ENCODE measurements around the gene HOXA11.

HOXA11 gene

GRCh38 chr7:27139334-27140125 lies 45.5 kb downstream of the HOXA11 start:
- Histone ChIP-seq H3K27me3 (ENCODE audit: control insufficient read depth in 2 of 2, insufficient read depth in 2 of 2, low read length in 2 of 2) (no peaks in the 10 kb centered on the region), H3K9me3 (ENCODE audit: control insufficient read depth in 2 of 2, low read length in 2 of 2) (no peaks in the 10 kb centered on the region), H3K9ac (ENCODE audit: low read depth in 1 of 2, low read length in 2 of 2) (peak overlapping the region; percentile 61 to 86), H3K4me1 (ENCODE audit: control insufficient read depth in 2 of 2, insufficient read depth in 2 of 2, low read length in 2 of 2) (peaks cover 28 to 58% of the 10 kb centered on the region in 2 donors), H3K27ac (ENCODE audit: low read depth in 2 of 2, low read length in 2 of 2) (peak overlapping the region; percentile 79 to 80), H3K4me3 (ENCODE audit: low read length in 2 of 2) (peak overlapping the region; percentile 75 to 78), H3K36me3 (ENCODE audit: control insufficient read depth in 2 of 2, insufficient read depth in 2 of 2, low read length in 2 of 2) (peaks cover 0 to 3% of the 10 kb centered on the region in 2 donors)

- H3K4me1 ChIP-seq (ENCODE audit: control insufficient read depth in 2 of 2, insufficient read depth in 2 of 2, low read length in 2 of 2), result peaks cover 32 to 58% of the 10 kb centered on the region in 2 donors
- H3K9ac ChIP-seq (ENCODE audit: low read depth in 1 of 2, low read length in 2 of 2), result peak overlapping the region; percentile 43 to 86
- H3K9me3 ChIP-seq (ENCODE audit: control insufficient read depth in 2 of 2, low read length in 2 of 2), result no peaks in the 10 kb centered on the region
- no peaks in the 10 kb centered on the region for H3K36me3 ChIP-seq (ENCODE audit: control insufficient read depth in 2 of 2, insufficient read depth in 2 of 2, low read length in 2 of 2)
- no peaks in the 10 kb centered on the region for H3K27me3 ChIP-seq (ENCODE audit: control insufficient read depth in 2 of 2, insufficient read depth in 2 of 2, low read length in 2 of 2)
- H3K4me3 ChIP-seq (ENCODE audit: low read length in 2 of 2), result peak overlapping the region; percentile 75 to 78
- peak overlapping the region; percentile 79 to 80 for H3K27ac ChIP-seq (ENCODE audit: low read depth in 2 of 2, low read length in 2 of 2)
These were observed 46.1 kb downstream of the HOXA11 start for GRCh38 chr7:27138985-27139333.

GRCh38 chr7:27138472-27138871 lies 46.6 kb downstream of the HOXA11 start:
- Histone ChIP-seq H3K36me3 (ENCODE audit: control insufficient read depth in 2 of 2, insufficient read depth in 2 of 2, low read length in 2 of 2) (no peaks in the 10 kb centered on the region), H3K27ac (ENCODE audit: low read depth in 2 of 2, low read length in 2 of 2) (peak overlapping the region; percentile 79 to 80), H3K9me3 (ENCODE audit: control insufficient read depth in 2 of 2, low read length in 2 of 2) (no peaks in the 10 kb centered on the region), H3K9ac (ENCODE audit: low read depth in 1 of 2, low read length in 2 of 2) (peak overlapping the region; percentile 43 to 86), H3K27me3 (ENCODE audit: control insufficient read depth in 2 of 2, insufficient read depth in 2 of 2, low read length in 2 of 2) (no peaks in the 10 kb centered on the region), H3K4me3 (ENCODE audit: low read length in 2 of 2) (peak overlapping the region; percentile 75 to 78), H3K4me1 (ENCODE audit: control insufficient read depth in 2 of 2, insufficient read depth in 2 of 2, low read length in 2 of 2) (peaks cover 36 to 60% of the 10 kb centered on the region in 2 donors)

GRCh38 chr7:27137640-27138315 lies 47.3 kb downstream of the HOXA11 start:
- H3K4me3 ChIP-seq (ENCODE audit: low read length in 2 of 2), result peak overlapping the region; percentile 33 to 78
- peak overlapping the region; percentile 15 to 86 for H3K9ac ChIP-seq (ENCODE audit: low read depth in 1 of 2, low read length in 2 of 2)
- H3K36me3 ChIP-seq (ENCODE audit: control insufficient read depth in 2 of 2, insufficient read depth in 2 of 2, low read length in 2 of 2), result no peaks in the 10 kb centered on the region
- H3K4me1 ChIP-seq (ENCODE audit: control insufficient read depth in 2 of 2, insufficient read depth in 2 of 2, low read length in 2 of 2), result peaks cover 41 to 60% of the 10 kb centered on the region in 2 donors
- no peaks in the 10 kb centered on the region for H3K27me3 ChIP-seq (ENCODE audit: control insufficient read depth in 2 of 2, insufficient read depth in 2 of 2, low read length in 2 of 2)
- H3K9me3 ChIP-seq (ENCODE audit: control insufficient read depth in 2 of 2, low read length in 2 of 2), result no peaks in the 10 kb centered on the region
- peak overlapping the region; percentile 79 to 80 for H3K27ac ChIP-seq (ENCODE audit: low read depth in 2 of 2, low read length in 2 of 2)

- Histone ChIP-seq H3K4me1 (ENCODE audit: control insufficient read depth in 2 of 2, insufficient read depth in 2 of 2, low read length in 2 of 2) (peaks cover 52 to 63% of the 10 kb centered on the region in 2 donors), H3K36me3 (ENCODE audit: control insufficient read depth in 2 of 2, insufficient read depth in 2 of 2, low read length in 2 of 2) (no peaks in the 10 kb centered on the region), H3K27me3 (ENCODE audit: control insufficient read depth in 2 of 2, insufficient read depth in 2 of 2, low read length in 2 of 2) (no peaks in the 10 kb centered on the region), H3K9me3 (ENCODE audit: control insufficient read depth in 2 of 2, low read length in 2 of 2) (no peaks in the 10 kb centered on the region), H3K9ac (ENCODE audit: low read depth in 1 of 2, low read length in 2 of 2) (peak overlapping the region; percentile 16 to 47), H3K4me3 (ENCODE audit: low read length in 2 of 2) (peak overlapping the region in 1 of 2 donors; percentile 32), H3K27ac (ENCODE audit: low read depth in 2 of 2, low read length in 2 of 2) (peak overlapping the region; percentile 23 to 64)
These were observed 50.6 kb downstream of the HOXA11 start for GRCh38 chr7:27134392-27134791.

- peak overlapping the region; percentile 23 to 64 for H3K27ac ChIP-seq (ENCODE audit: low read depth in 2 of 2, low read length in 2 of 2)
- peak overlapping the region; percentile 24 to 32 for H3K4me3 ChIP-seq (ENCODE audit: low read length in 2 of 2)
- peaks cover 59 to 70% of the 10 kb centered on the region in 2 donors for H3K4me1 ChIP-seq (ENCODE audit: control insufficient read depth in 2 of 2, insufficient read depth in 2 of 2, low read length in 2 of 2)
- H3K36me3 ChIP-seq (ENCODE audit: control insufficient read depth in 2 of 2, insufficient read depth in 2 of 2, low read length in 2 of 2), result peaks cover 0 to 3% of the 10 kb centered on the region in 2 donors
- H3K9ac ChIP-seq (ENCODE audit: low read depth in 1 of 2, low read length in 2 of 2), result peak overlapping the region in 1 of 2 donors; percentile 17
- no peaks in the 10 kb centered on the region for H3K27me3 ChIP-seq (ENCODE audit: control insufficient read depth in 2 of 2, insufficient read depth in 2 of 2, low read length in 2 of 2)
- H3K9me3 ChIP-seq (ENCODE audit: control insufficient read depth in 2 of 2, low read length in 2 of 2), result no peaks in the 10 kb centered on the region
These were observed 51.4 kb downstream of the HOXA11 start for GRCh38 chr7:27133409-27134231.

- peak overlapping the region in 1 of 2 donors; percentile 64 for H3K27ac ChIP-seq (ENCODE audit: low read depth in 2 of 2, low read length in 2 of 2)
- no peak overlapping the region for H3K4me3 ChIP-seq (ENCODE audit: low read length in 2 of 2)
These were observed 52.1 kb downstream of the HOXA11 start for GRCh38 chr7:27132978-27133377.

GRCh38 chr7:27132214-27132613 lies 52.8 kb downstream of the HOXA11 start:
- H3K4me1 ChIP-seq (ENCODE audit: control insufficient read depth in 2 of 2, insufficient read depth in 2 of 2, low read length in 2 of 2), result peaks cover 68 to 70% of the 10 kb centered on the region in 2 donors
- H3K27ac ChIP-seq (ENCODE audit: low read depth in 2 of 2, low read length in 2 of 2), result no peak overlapping the region
- peaks cover 0 to 7% of the 10 kb centered on the region in 2 donors for H3K36me3 ChIP-seq (ENCODE audit: control insufficient read depth in 2 of 2, insufficient read depth in 2 of 2, low read length in 2 of 2)
- peak overlapping the region in 1 of 2 donors; percentile 91 for H3K9ac ChIP-seq (ENCODE audit: low read depth in 1 of 2, low read length in 2 of 2)
- H3K27me3 ChIP-seq (ENCODE audit: control insufficient read depth in 2 of 2, insufficient read depth in 2 of 2, low read length in 2 of 2), result no peaks in the 10 kb centered on the region
- H3K9me3 ChIP-seq (ENCODE audit: control insufficient read depth in 2 of 2, low read length in 2 of 2), result no peaks in the 10 kb centered on the region
- no peak overlapping the region for H3K4me3 ChIP-seq (ENCODE audit: low read length in 2 of 2)

More at GRCh38 chr7:27132978-27133377, 52.1 kb downstream of the HOXA11 start:
- peaks cover 0 to 7% of the 10 kb centered on the region in 2 donors for H3K36me3 ChIP-seq (ENCODE audit: control insufficient read depth in 2 of 2, insufficient read depth in 2 of 2, low read length in 2 of 2)
- no peaks in the 10 kb centered on the region for H3K27me3 ChIP-seq (ENCODE audit: control insufficient read depth in 2 of 2, insufficient read depth in 2 of 2, low read length in 2 of 2)
- no peak overlapping the region for H3K9ac ChIP-seq (ENCODE audit: low read depth in 1 of 2, low read length in 2 of 2)
- H3K9me3 ChIP-seq (ENCODE audit: control insufficient read depth in 2 of 2, low read length in 2 of 2), result no peaks in the 10 kb centered on the region
- peaks cover 65 to 68% of the 10 kb centered on the region in 2 donors for H3K4me1 ChIP-seq (ENCODE audit: control insufficient read depth in 2 of 2, insufficient read depth in 2 of 2, low read length in 2 of 2)

GRCh38 chr7:27131390-27131819 lies 53.6 kb downstream of the HOXA11 start:
- peak overlapping the region; percentile 79 to 91 for H3K9ac ChIP-seq (ENCODE audit: low read depth in 1 of 2, low read length in 2 of 2)
- H3K36me3 ChIP-seq (ENCODE audit: control insufficient read depth in 2 of 2, insufficient read depth in 2 of 2, low read length in 2 of 2), result peaks cover 0 to 7% of the 10 kb centered on the region in 2 donors
- H3K9me3 ChIP-seq (ENCODE audit: control insufficient read depth in 2 of 2, low read length in 2 of 2), result no peaks in the 10 kb centered on the region
- H3K4me1 ChIP-seq (ENCODE audit: control insufficient read depth in 2 of 2, insufficient read depth in 2 of 2, low read length in 2 of 2), result peaks cover 62 to 66% of the 10 kb centered on the region in 2 donors
- peak overlapping the region; percentile 77 to 88 for H3K4me3 ChIP-seq (ENCODE audit: low read length in 2 of 2)
- H3K27me3 ChIP-seq (ENCODE audit: control insufficient read depth in 2 of 2, insufficient read depth in 2 of 2, low read length in 2 of 2), result no peaks in the 10 kb centered on the region
- H3K27ac ChIP-seq (ENCODE audit: low read depth in 2 of 2, low read length in 2 of 2), result peak overlapping the region; percentile 90 to 94
